GM23338 (cell line): ENCODE measurements around the gene NRG3. TPM values are rescaled to one million over a fixed set of nuclear protein-coding genes. Genes with fewer than 3 reads are reported as not detected.

Source experiments
- ATAC-seq: fragments of 200-7000 bp; cut with Tn5 transposase; 3 replicates; pipeline ENCODE4 v1.9.1; 2020
- DNase-seq: peaks from one replicate; pipeline ENCODE4 v3.0.0-alpha.2; 2015; ENCODE audit warnings: low spot score
- H2AFZ ChIP-seq: fragments of 200-600 bp; sonication (generic); 2 replicates; pipeline ENCODE4 v1.8.0; 2016; ENCODE audit warnings: antibody characterized with exemption, mild to moderate bottlenecking, moderate library complexity
- H3F3A ChIP-seq: fragments of 200-600 bp; sonication (generic); replicated peaks from 2 replicates; pipeline ENCODE4 v1.8.0; 2017; ENCODE audit warnings: antibody characterized with exemption, mixed run types, low read depth
- H3K27ac ChIP-seq: fragments of 200-600 bp; sonication (generic); 2 replicates; pipeline ENCODE4 v1.6.1; 2016; ENCODE audit warnings: low read depth
- H3K27me3 ChIP-seq: fragments of 200-600 bp; sonication (generic); 2 replicates; pipeline ENCODE4 v1.8.0; 2016; ENCODE audit warnings: mild to moderate bottlenecking, mixed run types, moderate library complexity; ENCODE audit not compliant: insufficient read depth
- H3K36me3 ChIP-seq: fragments of 200-600 bp; sonication (generic); 2 replicates; pipeline ENCODE4 v1.8.0; 2016; ENCODE audit warnings: mild to moderate bottlenecking; ENCODE audit not compliant: insufficient read depth
- H3K4me1 ChIP-seq: fragments of 200-600 bp; sonication (generic); 2 replicates; pipeline ENCODE4 v1.8.0; 2016; ENCODE audit warnings: mild to moderate bottlenecking, moderate library complexity; ENCODE audit not compliant: insufficient read depth
- H3K4me2 ChIP-seq: fragments of 200-600 bp; sonication (generic); 2 replicates; pipeline ENCODE4 v1.7.1; 2017; ENCODE audit warnings: mixed run types
- H3K4me3 ChIP-seq: fragments of 200-600 bp; sonication (generic); 2 replicates; pipeline ENCODE4 v1.6.1; 2016; ENCODE audit warnings: mixed run types
- H3K79me2 ChIP-seq: fragments of 200-600 bp; sonication (generic); replicated peaks from 2 replicates; pipeline ENCODE4 v1.8.0; 2017; ENCODE audit warnings: mild to moderate bottlenecking; ENCODE audit not compliant: insufficient read depth
- H3K9me2 ChIP-seq: fragments of 200-600 bp; sonication (generic); 2 replicates; pipeline ENCODE4 v1.8.0; 2017; ENCODE audit not compliant: insufficient read depth
- H4K20me1 ChIP-seq: fragments of 200-600 bp; sonication (generic); replicated peaks from 2 replicates; pipeline ENCODE4 v1.8.0; 2017; ENCODE audit warnings: mild to moderate bottlenecking; ENCODE audit not compliant: insufficient read depth
- H3K27ac Mint-ChIP-seq: 2 replicates; pipeline ENCODE4 v1.8.0; 2020; ENCODE audit warnings: inconsistent platforms, mild to moderate bottlenecking, moderate library complexity, mixed read lengths
- H3K27me3 Mint-ChIP-seq: 3 replicates; pipeline ENCODE4 v1.8.0; 2022; ENCODE audit warnings: low read depth, mild to moderate bottlenecking, moderate library complexity, mixed read lengths, inconsistent platforms; ENCODE audit not compliant: insufficient read depth, poor library complexity
- H3K36me3 Mint-ChIP-seq: 3 replicates; pipeline ENCODE4 v1.8.0; 2021; ENCODE audit warnings: low read depth, mild to moderate bottlenecking, inconsistent platforms, moderate library complexity, mixed read lengths
- H3K4me1 Mint-ChIP-seq: 3 replicates; pipeline ENCODE4 v1.8.0; 2020; ENCODE audit warnings: mild to moderate bottlenecking, inconsistent platforms, mixed read lengths
- H3K4me3 Mint-ChIP-seq: 3 replicates; pipeline ENCODE4 v1.8.0; 2021; ENCODE audit warnings: moderate library complexity, mild to moderate bottlenecking, inconsistent platforms, mixed read lengths
- H3K9me3 Mint-ChIP-seq: 3 replicates; pipeline ENCODE4 v1.8.0; 2020; ENCODE audit warnings: moderate library complexity, mild to moderate bottlenecking, inconsistent platforms, mixed read lengths
- CTCF ChIP-seq, 2 experiments: fragments of 200-600 bp in 1 of 2; sonication (generic) in 1 of 2; conservative IDR thresholded peaks; 2 replicates each; pipeline versions ENCODE4 v1.5.1 to v1.6.1; 2016 to 2017; ENCODE audit warnings: antibody characterized with exemption in 2 of 2, low read depth in 2 of 2, mild to moderate bottlenecking in 2 of 2, moderate library complexity in 1 of 2
- EZH2 ChIP-seq: fragments of 200-600 bp; sonication (generic); IDR thresholded peaks from one replicate; pipeline ENCODE4 v1.8.0; 2017; ENCODE audit warnings: antibody characterized with exemption, mild to moderate bottlenecking, low read depth; ENCODE audit not compliant: unreplicated experiment
- JUNB ChIP-seq: IDR thresholded peaks from one replicate; pipeline ENCODE4 v1.6.1; 2016; ENCODE audit warnings: antibody characterized with exemption; ENCODE audit not compliant: unreplicated experiment
- NANOG ChIP-seq: IDR thresholded peaks from 2 replicates; pipeline ENCODE4 v1.6.1; 2016; ENCODE audit warnings: antibody characterized with exemption, borderline replicate concordance
- POLR2AphosphoS5 ChIP-seq: IDR thresholded peaks from 2 replicates; pipeline ENCODE4 v1.6.1; 2016; ENCODE audit warnings: antibody characterized with exemption, low read depth
- REST ChIP-seq: IDR thresholded peaks from one replicate; pipeline ENCODE4 v1.6.1; 2018; ENCODE audit warnings: antibody characterized with exemption; ENCODE audit not compliant: unreplicated experiment
- STAT1 ChIP-seq: IDR thresholded peaks from one replicate; pipeline ENCODE4 v1.6.1; 2016; ENCODE audit warnings: antibody characterized with exemption; ENCODE audit not compliant: unreplicated experiment
- ZNF114 ChIP-seq: fragments of 250-450 bp; sonication (Bioruptor Pico); IDR thresholded peaks from 2 replicates; pipeline ENCODE4 v1.5.0; 2020; ENCODE audit warnings: mild to moderate bottlenecking, moderate library complexity
- ZNF462 ChIP-seq: fragments of 250-450 bp; sonication (Bioruptor Pico); IDR thresholded peaks from 2 replicates; pipeline ENCODE4 v1.5.0; 2020; ENCODE audit warnings: mild to moderate bottlenecking, moderate library complexity
- polyA plus RNA-seq: library from polyadenylated mRNA; unstranded; fragments of >200 nt; fragmentation: Nextera tagmentation; extraction: Ambion mirVana; gene quantifications from 2 replicates; pipeline ENCODE4 v1.2.1, GENCODE V29; 2016
- total RNA-seq: library from RNA; depleted of rRNA; stranded (reverse); fragments of >200 nt; shearing (Covaris generic); gene quantifications from 2 replicates; pipeline ENCODE4 v1.2.3, GENCODE V29; 2014

The NRG3 gene
- total and polyA plus RNA-seq, 2 experiments from 2014 or later = 1.9 to 3.9 TPM

GRCh38 chr10:82452676-82453075, 577.7 kb downstream of the NRG3 start:
- no peaks in the 10 kb centered on the region for H3K9me2 ChIP-seq
- no peak overlapping the region for H3K27ac ChIP-seq
- Mint-ChIP-seq H3K9me3 (no peaks in the 10 kb centered on the region), H3K27me3 (no peaks in the 10 kb centered on the region), H3K4me3 (no peak overlapping the region), H3K27ac (no peak overlapping the region), H3K4me1 (no peaks in the 10 kb centered on the region), H3K36me3 (no peaks in the 10 kb centered on the region)
- H3K27me3 ChIP-seq = no peaks in the 10 kb centered on the region
- DNase-seq (no peak), ATAC-seq (no peak)
- H3F3A ChIP-seq = no peaks in the 10 kb centered on the region
- H3K4me2 ChIP-seq = no peak overlapping the region
- TF ChIP-seq EZH2 = no peak
- H3K36me3 ChIP-seq = no peaks in the 10 kb centered on the region
- no peaks in the 10 kb centered on the region for H3K79me2 ChIP-seq
- H4K20me1 ChIP-seq = no peaks in the 10 kb centered on the region
- no peak overlapping the region for H2AFZ ChIP-seq
- H3K4me1 ChIP-seq = no peaks in the 10 kb centered on the region
- H3K4me3 ChIP-seq = no peak overlapping the region

GRCh38 chr10:82453678-82454293, 578.8 kb downstream of the NRG3 start:
- Mint-ChIP-seq H3K27ac (no peak overlapping the region), H3K27me3 (no peaks in the 10 kb centered on the region), H3K36me3 (no peaks in the 10 kb centered on the region), H3K9me3 (no peaks in the 10 kb centered on the region), H3K4me3 (no peak overlapping the region), H3K4me1 (no peaks in the 10 kb centered on the region)
- no peaks in the 10 kb centered on the region for H3K4me1 ChIP-seq
- no peak overlapping the region for H3K4me2 ChIP-seq
- no peaks in the 10 kb centered on the region for H3F3A ChIP-seq
- no peak for ATAC-seq
- H3K27me3 ChIP-seq = no peaks in the 10 kb centered on the region
- H3K36me3 ChIP-seq = no peaks in the 10 kb centered on the region
- no peak for DNase-seq
- no peaks in the 10 kb centered on the region for H3K79me2 ChIP-seq
- no peaks in the 10 kb centered on the region for H3K9me2 ChIP-seq
- H4K20me1 ChIP-seq = no peaks in the 10 kb centered on the region
- H3K27ac ChIP-seq = no peak overlapping the region
- no peak overlapping the region for H3K4me3 ChIP-seq
- H2AFZ ChIP-seq = no peak overlapping the region
- TF ChIP-seq EZH2 (no peak), CTCF (conservative IDR thresholded peaks at IDR 0.05; ENCODE audit: low read depth in 2 of 2) (no peak), ZNF114 (CRISPR knock-in tag) (no peak), NANOG (no peak), POLR2AphosphoS5 (no peak), ZNF462 (CRISPR knock-in tag) (no peak), JUNB (no peak), STAT1 (no peak), REST (no peak)
